GM12873 (cell line): ENCODE results near the gene RTEL1.

Experiments
- TF ChIP-seq, protein P1 (sequence below): IDR thresholded peaks from 2 replicates; pipeline ENCODE4 v1.5.1; 2012; ENCODE audit warnings: low read depth, mild to moderate bottlenecking, moderate library complexity, low read length, control low read depth; ENCODE audit not compliant: insufficient read depth; ENCODE audit errors: missing control alignments

The RTEL1 gene

GRCh38 chr20:63658749-63659187 is 656 bp downstream of the RTEL1 start:
- TF ChIP-seq, protein P1, sequence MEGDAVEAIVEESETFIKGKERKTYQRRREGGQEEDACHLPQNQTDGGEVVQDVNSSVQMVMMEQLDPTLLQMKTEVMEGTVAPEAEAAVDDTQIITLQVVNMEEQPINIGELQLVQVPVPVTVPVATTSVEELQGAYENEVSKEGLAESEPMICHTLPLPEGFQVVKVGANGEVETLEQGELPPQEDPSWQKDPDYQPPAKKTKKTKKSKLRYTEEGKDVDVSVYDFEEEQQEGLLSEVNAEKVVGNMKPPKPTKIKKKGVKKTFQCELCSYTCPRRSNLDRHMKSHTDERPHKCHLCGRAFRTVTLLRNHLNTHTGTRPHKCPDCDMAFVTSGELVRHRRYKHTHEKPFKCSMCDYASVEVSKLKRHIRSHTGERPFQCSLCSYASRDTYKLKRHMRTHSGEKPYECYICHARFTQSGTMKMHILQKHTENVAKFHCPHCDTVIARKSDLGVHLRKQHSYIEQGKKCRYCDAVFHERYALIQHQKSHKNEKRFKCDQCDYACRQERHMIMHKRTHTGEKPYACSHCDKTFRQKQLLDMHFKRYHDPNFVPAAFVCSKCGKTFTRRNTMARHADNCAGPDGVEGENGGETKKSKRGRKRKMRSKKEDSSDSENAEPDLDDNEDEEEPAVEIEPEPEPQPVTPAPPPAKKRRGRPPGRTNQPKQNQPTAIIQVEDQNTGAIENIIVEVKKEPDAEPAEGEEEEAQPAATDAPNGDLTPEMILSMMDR, result no peak

DNA sequence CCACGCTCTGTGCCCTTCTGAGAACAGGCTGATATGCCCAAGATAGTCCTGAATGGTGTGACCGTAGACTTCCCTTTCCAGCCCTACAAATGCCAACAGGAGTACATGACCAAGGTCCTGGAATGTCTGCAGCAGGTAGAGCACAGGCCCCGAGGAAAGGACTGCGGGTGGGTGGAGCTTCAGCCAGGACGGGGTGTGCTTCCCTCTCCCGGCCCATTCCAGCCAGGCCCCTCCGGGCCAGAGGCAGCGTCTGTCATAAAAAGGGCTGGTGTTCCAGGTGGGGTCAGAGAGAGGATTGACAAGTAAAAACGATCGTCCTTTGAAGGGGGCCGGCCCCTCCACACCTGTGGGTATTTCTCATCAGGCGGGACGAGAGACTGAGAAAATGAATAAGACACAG is 1.3 kb downstream of the RTEL1 start:
- TF ChIP-seq, protein P1, result no peak

DNA sequence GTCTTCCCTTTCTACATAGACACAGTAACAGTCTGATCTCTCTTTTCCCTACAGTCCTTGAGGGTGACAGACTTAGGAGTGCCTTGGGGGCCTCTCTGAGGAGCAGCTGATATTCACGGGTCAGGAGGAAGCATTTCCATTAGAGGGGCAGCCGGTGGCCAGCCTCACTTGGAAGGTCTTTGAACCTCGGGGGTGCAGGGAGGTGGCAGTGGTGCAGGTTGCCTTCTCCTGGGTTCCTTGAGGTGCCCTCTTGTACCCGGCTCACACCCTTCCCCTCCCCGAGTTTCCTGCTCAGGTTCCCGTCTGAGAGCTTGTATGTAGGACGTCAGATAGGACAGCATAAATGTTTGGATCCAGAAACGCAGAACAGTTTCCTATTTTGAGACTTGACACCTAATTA is 2.5 kb downstream of the RTEL1 start:
- TF ChIP-seq, protein P1, result no peak

GRCh38 chr20:63661108-63661507 is 3.0 kb downstream of the RTEL1 start:
- TF ChIP-seq, protein P1, result no peak

DNA sequence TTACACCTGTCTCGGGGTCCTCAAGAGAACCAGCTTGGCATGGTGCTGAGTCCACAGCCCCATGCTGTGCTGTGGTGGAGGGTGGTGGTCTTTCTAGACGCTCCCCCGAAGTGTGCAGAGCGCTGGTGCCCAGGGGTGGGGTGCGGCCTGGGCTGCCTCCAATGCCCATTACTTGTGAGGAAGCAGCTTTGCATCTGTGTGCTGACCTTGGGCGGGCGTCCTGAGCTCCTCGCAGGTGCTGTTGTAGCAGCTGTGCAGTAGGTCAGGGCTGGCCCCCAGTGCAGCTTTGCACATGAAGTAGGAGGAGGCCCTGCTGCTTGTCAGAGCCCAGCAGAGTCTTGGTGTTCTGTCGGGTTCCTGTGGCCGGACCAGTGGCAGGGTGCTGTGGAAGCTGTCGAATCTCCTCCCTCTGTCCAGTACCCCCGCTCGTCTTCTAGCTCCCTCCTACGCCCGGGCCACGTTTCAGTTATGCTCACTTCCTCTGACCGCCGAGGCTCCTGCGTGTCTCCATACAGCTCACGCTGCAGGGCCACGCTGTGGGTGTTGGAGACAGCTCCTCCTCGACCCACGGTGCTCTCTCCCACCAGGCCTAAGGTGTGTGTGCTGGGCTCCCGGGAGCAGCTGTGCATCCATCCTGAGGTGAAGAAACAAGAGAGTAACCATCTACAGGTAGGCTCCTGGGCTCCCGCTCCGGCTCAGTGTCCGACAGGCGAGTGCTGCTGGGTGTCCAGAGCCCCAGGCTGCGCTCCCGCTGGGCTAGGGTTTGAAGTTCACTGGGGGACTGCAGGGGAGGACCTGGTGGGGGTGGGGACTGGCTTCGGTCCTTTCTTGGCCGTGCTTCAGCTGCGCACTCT is 4.1 kb downstream of the RTEL1 start:
- TF ChIP-seq, protein P1, result no peak

GRCh38 chr20:63662813-63663189 is 4.7 kb downstream of the RTEL1 start:
- TF ChIP-seq, protein P1, result no peak

DNA sequence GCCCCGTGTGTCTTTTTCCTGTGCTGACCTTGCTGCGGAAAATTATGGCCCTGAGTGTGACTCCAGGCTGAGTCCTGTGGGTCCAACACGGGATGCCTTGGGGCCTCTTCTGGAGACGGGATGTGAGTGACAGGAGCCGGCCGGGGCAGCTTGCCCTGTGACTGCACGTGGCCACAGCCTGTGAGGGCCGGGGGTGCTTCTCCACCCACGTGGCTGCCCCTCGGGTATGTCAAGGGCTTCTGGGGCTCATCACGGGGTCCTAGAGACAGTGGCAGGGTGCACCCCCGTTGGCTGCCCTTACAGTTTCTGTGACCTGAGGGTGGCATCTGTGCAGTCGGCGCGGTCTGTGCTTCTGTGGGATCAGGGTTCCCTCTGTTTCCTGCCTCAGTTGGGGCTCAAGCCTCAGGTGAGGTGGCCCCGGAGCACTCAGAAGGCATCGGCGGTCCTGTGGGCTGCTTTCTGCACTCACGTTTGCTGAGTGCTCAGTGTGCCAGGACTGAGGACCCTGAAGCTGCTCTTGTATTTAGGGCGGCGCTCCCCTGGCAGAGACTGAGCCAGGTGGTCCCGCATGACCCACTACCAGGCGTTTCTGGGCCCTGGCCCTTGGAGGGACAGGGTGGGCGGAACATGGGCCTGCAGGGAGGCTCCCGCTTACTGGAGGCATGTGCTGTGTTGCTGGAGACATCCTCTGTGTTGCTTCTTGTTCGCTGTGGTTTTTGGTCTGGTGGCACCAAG is 5.4 kb downstream of the RTEL1 start:
- TF ChIP-seq, protein P1, result no peak
